CD4-positive, alpha-beta T cell treated with Interleukin-1 beta for 1 hour (primary cell): Measurements from ENCODE around the gene NFKBIA.
"Not testable (repeated sequence)": the region's sequence is repeated elsewhere in the genome, so short reads cannot be mapped to it uniquely, and the experiment has no call there.

ENCODE experiments used
- DNase-seq, 2 donors: peaks; one replicate each; pipeline ENCODE4 v3.0.0-alpha.2; 2020 to 2022

Gene NFKBIA

GRCh38 chr14:35407306-35407630 lies 2.7 kb upstream of the NFKBIA start:
- no peak for DNase-seq

DNA sequence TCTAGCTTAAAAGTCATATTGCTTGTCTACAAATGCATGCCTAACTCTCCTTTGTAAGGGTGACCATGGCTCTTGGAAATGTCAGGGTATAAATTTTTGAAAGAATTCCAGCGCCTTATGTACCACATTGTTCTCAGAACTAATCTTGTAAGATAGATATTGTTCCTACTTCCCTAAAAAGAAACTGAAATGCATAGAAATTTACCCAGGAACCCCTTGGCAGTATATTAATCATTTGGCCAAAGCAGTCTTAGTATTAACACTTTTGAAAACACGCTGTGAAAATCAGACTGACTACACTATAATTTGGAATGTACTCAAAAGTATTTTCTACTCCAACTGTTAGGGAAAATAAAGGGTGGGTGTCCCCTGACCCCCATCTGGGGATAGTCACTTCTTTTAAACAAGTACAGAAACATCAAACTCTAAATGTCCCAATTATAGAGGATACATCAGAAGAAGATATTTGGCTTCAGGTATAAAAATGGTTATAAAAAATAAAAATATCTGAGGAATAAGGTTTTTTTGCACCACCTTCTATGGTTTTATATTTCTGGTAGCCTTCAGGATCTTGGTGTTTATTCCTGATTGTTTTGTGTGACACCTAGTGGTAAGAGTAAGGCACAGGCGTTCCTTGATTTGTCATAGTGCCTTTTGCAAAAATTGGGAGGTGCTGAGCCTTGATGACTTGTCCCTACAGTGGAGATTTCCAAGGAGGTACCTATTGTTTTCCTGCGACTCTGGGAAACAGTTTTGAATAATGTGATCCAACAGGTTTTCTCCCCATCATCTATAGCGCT lies 2.2 kb upstream of the NFKBIA start:
- DNase-seq = peak; percentile 27 to 67

GRCh38 chr14:35406090-35406489 lies 1.5 kb upstream of the NFKBIA start:
- DNase-seq = no peak

DNA sequence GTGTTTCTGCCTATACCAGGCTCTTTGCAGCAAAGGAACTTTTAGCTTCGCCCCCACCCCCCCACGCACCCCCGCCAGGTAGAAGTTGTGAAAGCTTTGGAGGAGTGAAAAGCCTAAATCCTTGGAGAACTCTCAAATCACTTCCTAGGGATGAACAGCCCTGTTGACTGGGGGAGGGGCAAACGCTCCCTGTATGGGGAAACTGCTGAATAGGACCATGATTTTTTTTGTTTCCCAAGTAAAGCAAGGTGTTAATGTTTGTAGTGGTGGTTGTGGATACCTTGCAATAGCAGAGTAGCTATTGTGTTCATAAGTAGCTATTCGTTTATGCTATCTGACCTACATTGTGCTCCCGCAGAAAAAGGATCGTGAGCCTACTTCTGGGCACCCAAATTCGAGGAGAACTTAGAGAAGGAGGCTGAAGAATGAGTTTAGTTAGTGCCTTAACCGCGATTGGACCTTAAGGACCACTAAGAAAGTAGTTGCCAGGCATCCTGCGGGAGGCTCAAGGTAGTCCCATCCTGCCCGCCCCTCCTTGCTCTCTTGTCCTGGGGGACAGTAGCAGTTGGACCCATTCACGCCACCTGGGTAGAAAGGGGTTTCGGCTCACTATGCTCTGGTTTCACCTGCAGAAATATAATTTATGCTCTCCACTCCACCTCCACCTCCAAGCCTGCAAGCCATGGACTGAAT lies 901 bp upstream of the NFKBIA start:
- no peak for DNase-seq

- DNase-seq = peak; percentile 96
Observed at GRCh38 chr14:35403603-35404448, 723 bp downstream of the NFKBIA start.

GRCh38 chr14:35403114-35403602 lies 1.4 kb downstream of the NFKBIA start:
- peak; percentile 43 to 45 for DNase-seq

- peak; percentile 45 to 63 for DNase-seq
Observed at GRCh38 chr14:35402323-35403113, 2.0 kb downstream of the NFKBIA start.

DNA sequence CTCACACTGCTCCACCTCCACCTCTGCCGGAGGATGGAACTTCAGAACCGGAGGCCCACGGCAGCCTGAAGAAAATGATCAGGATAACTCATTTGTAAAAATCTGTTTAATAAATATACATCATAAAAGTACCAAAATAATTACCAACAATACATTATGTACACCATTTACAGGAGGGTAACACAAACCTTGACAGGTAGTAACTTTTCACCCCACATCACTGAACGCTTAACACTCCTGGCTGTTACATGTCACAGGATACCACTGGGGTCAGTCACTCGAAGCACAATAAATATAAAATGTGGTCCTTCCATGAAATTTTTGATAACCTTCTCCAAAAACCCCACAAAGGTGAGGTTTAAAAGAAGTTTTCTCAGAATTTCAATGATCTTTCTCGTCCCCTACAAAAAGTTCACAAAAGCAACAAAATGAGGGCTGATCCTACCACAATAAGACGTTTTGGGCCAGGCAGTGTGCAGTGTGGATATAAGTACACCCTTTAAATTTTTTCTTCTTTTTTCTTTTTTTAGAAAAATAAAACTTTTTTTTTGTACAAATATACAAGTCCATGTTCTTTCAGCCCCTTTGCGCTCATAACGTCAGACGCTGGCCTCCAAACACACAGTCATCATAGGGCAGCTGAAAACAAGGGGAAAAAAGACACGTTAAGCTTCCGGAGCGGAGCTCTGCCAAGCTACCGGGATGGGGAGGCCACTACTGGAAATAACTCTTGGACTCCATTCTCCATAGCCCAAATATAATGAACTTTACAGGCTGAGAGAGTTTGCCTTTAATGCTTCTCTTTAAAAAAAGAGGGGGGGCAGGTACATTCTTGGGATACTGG lies 2.9 kb downstream of the NFKBIA start:
- DNase-seq = peak in 1 of 2 donors; percentile 44

- peak; percentile 46 to 57 for DNase-seq
Observed at GRCh38 chr14:35400648-35401421, 3.7 kb downstream of the NFKBIA start.

GRCh38 chr14:35399083-35399937 lies 5.2 kb downstream of the NFKBIA start:
- peak; percentile 54 to 62 for DNase-seq

DNA sequence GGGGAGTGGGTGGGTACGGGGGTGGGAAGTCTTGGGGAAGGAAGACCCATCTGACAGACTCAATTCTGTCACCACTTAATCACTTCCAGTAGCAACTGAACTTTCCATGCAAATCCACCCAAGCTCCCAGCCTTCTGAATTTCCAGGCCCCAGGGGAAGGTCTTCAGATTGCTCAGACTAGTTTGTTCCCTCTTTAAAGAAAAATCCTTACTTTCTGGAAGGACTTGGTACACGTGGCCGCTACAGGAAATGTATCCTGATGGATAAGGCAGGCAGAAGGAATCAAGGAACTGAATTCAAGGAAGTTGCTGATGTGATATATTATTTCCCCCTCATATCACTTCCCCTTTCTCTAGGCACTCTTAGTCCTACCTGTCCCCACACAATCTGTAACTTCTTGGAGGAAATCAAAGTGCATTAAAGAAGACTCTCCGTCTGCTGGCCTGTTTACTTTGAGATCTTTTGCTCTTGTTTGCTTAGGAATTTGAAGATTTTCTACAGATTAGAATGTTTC lies 6.4 kb downstream of the NFKBIA start:
- no peak for DNase-seq

- DNase-seq = not testable (repeated sequence)
Observed at GRCh38 chr14:35396610-35397009, 7.9 kb downstream of the NFKBIA start.

DNA sequence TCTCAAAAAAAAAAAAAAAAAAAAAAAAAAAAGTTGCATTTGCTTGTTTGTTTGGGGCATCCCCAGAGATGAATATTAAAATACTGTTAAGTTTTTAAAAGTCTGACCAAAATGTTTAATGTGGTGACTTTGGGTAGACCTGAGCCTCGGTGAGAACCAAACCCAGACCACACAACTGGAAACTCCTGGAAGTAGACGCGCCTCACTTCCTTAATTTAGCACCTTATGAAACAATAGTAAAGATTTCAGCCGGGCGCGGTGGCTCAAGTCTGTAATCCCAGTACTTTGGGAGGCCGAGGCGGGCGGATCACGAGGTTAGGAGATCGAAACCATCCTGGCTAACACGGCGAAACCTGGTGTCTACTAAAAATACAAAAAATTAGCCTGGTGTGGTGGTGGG lies 9.3 kb downstream of the NFKBIA start:
- DNase-seq = peak in 1 of 2 donors; percentile 11

GRCh38 chr14:35394326-35395013 lies 10.1 kb downstream of the NFKBIA start:
- no peak for DNase-seq

GRCh38 chr14:35393826-35394225 lies 10.7 kb downstream of the NFKBIA start:
- DNase-seq = no peak

- DNase-seq = no peak
Observed at GRCh38 chr14:35392103-35392502, 12.4 kb downstream of the NFKBIA start.

DNA sequence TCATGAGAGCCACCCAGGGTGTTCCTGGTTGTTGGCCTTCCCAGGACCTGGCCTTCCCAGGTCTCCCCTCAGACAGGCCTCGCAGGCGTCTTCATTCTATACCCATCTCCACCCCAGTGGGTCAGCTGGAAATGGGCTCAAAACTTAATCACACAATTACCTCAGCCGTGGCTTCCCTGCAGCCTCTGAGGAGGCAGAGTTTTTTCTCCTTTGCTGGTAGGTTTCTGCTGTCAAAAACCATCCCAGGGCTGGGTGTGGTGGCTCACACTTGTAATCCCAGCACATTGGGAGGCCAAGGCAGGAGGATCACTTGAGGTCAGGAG lies 13.2 kb downstream of the NFKBIA start:
- DNase-seq = no peak

- peak; percentile 54 to 61 for DNase-seq
Observed at GRCh38 chr14:35390577-35391387, 13.8 kb downstream of the NFKBIA start.
